LHCN-M2 (cell line): ENCODE data around the gene MISP3. TPM values are rescaled to one million over a fixed set of nuclear protein-coding genes. Genes with fewer than 3 reads are reported as not detected.

ENCODE experiments used
- DNase-seq: peaks from one replicate; pipeline ENCODE4 v3.0.0-alpha.2; 2012; ENCODE audit warnings: low read depth
- total RNA-seq: library from RNA; depleted of rRNA; stranded (reverse); fragments of >200 nt; gene quantifications from 2 replicates; pipeline ENCODE4 v1.2.3, GENCODE V29; 2014

Gene MISP3
- total RNA-seq, 1 experiment from 2014 or later = 0.34 TPM

GRCh38 chr19:14053032-14053431 is 19.6 kb upstream of the MISP3 start:
- DNase-seq = no peak

- DNase-seq = no peak
These were observed 19.1 kb upstream of the MISP3 start for GRCh38 chr19:14053500-14053899.

- no peak for DNase-seq
These were observed 18.5 kb upstream of the MISP3 start for GRCh38 chr19:14054099-14054498.

- DNase-seq = no peak
These were observed 17.9 kb upstream of the MISP3 start for GRCh38 chr19:14054721-14055120.

- no peak for DNase-seq
These were observed 17.2 kb upstream of the MISP3 start for GRCh38 chr19:14055396-14055795.

- DNase-seq = no peak
These were observed 16.4 kb upstream of the MISP3 start for GRCh38 chr19:14056069-14056666.

GRCh38 chr19:14056741-14057356 is 15.7 kb upstream of the MISP3 start:
- DNase-seq = no peak

- no peak for DNase-seq
These were observed 14.1 kb upstream of the MISP3 start for GRCh38 chr19:14058182-14059092.

- no peak for DNase-seq
These were observed 13.5 kb upstream of the MISP3 start for GRCh38 chr19:14059093-14059480.

- DNase-seq = no peak
These were observed 12.9 kb upstream of the MISP3 start for GRCh38 chr19:14059652-14060155.

GRCh38 chr19:14061081-14061749 is 11.4 kb upstream of the MISP3 start:
- DNase-seq = no peak

GRCh38 chr19:14061751-14062557 is 10.6 kb upstream of the MISP3 start, which contains the start of gene PALM3:
Gene PALM3 (minus strand): TSS chr19:14062076. CDS start chr19:14061980, 96 bp downstream.
- DNase-seq = no peak

GRCh38 chr19:14062558-14062855 is 10.1 kb upstream of the MISP3 start:
- no peak for DNase-seq

GRCh38 chr19:14063105-14063504 is 9.5 kb upstream of the MISP3 start:
- DNase-seq = no peak

GRCh38 chr19:14066134-14066533 is 6.5 kb upstream of the MISP3 start:
- DNase-seq = no peak

- DNase-seq = no peak
These were observed 2.1 kb upstream of the MISP3 start for GRCh38 chr19:14070268-14071050.

- DNase-seq = peak; percentile 61
These were observed 807 bp downstream of the MISP3 start for GRCh38 chr19:14073261-14073924.

GRCh38 chr19:14073925-14074838 is 1.6 kb downstream of the MISP3 start:
- DNase-seq = no peak

- DNase-seq = no peak
These were observed 5.8 kb downstream of the MISP3 start for GRCh38 chr19:14078411-14078810.
